ENCODE data around the gene TAPBP. TPM values are rescaled to one million over a fixed set of nuclear protein-coding genes. Genes with fewer than 3 reads are reported as not detected.

Gene TAPBP
- total and polyA plus RNA-seq, 9 of the 15 experiments (the other 6 are each of a cell fraction or from before 2014, with no cell fraction given), result 5.6 to 74.0 (median 22.3) TPM

DNA sequence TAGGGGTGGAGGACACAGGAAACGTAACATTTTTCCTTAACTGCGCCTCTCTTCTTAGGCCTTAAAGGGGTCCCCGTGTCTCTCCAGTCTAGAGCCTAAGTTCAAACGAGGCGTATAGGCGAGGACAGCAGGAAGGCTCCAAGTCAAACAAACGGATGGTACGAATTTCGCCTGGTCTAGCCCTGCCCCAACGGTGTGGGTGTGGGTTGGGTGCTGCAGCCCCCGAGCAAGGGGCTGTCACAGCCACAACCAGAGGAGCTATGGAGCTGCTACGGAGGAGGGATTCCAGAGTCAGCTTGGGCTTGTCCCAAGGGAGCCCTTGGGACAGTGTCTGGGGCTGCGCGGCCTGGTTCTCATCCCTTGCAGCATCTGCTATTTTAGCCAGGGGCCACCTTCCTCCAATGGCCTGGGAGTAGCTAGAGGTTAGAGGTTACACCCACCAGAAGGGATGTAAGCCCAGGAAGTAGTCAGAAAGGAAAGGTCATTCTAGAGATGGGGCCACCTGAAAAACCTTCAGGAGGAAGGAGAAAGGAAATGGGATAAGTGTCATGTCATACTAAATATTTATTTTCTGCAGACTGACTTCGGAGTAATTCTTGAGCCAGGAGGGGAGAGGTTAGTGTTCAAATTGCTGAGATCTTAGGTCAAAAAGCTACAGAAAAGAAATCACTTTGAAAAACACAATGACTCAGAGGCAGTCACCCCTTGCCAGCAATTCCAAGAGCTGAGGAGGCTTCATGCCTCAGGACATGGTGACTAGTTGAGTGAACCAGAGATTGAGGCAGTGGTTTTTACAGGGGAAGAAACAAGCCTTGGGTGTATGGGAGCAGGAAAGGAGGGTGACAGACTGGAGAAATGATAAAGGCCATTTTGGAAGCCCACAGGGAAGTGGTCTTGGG, 63.9 kb downstream of the TAPBP start (continued):
- peak; percentile 28 for TF ChIP-seq SAP30 (IDR thresholded peaks at IDR 0.05; ENCODE audit: borderline replicate concordance, insufficient read depth, low read depth, low read length, poor library complexity, severe bottlenecking)
- TF ChIP-seq, protein P1, sequence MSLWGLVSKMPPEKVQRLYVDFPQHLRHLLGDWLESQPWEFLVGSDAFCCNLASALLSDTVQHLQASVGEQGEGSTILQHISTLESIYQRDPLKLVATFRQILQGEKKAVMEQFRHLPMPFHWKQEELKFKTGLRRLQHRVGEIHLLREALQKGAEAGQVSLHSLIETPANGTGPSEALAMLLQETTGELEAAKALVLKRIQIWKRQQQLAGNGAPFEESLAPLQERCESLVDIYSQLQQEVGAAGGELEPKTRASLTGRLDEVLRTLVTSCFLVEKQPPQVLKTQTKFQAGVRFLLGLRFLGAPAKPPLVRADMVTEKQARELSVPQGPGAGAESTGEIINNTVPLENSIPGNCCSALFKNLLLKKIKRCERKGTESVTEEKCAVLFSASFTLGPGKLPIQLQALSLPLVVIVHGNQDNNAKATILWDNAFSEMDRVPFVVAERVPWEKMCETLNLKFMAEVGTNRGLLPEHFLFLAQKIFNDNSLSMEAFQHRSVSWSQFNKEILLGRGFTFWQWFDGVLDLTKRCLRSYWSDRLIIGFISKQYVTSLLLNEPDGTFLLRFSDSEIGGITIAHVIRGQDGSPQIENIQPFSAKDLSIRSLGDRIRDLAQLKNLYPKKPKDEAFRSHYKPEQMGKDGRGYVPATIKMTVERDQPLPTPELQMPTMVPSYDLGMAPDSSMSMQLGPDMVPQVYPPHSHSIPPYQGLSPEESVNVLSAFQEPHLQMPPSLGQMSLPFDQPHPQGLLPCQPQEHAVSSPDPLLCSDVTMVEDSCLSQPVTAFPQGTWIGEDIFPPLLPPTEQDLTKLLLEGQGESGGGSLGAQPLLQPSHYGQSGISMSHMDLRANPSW (CRISPR knock-in tag; IDR thresholded peaks at IDR 0.05), result no peak
- no peak for TF ChIP-seq THRAP3 (IDR thresholded peaks at IDR 0.05; ENCODE audit: borderline replicate concordance)
- TF ChIP-seq SMARCC2 (IDR thresholded peaks at IDR 0.05; ENCODE audit: low read depth), result peak; percentile 63; the same call in 1 of the 2 replicates
- TF ChIP-seq, protein P2, sequence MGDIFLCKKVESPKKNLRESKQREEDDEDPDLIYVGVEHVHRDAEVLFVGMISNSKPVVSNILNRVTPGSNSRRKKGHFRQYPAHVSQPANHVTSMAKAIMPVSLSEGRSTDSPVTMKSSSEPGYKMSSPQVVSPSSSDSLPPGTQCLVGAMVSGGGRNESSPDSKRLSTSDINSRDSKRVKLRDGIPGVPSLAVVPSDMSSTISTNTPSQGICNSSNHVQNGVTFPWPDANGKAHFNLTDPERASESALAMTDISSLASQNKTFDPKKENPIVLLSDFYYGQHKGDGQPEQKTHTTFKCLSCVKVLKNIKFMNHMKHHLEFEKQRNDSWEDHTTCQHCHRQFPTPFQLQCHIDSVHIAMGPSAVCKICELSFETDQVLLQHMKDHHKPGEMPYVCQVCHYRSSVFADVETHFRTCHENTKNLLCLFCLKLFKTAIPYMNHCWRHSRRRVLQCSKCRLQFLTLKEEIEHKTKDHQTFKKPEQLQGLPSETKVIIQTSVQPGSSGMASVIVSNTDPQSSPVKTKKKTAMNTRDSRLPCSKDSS (IDR thresholded peaks at IDR 0.05; ENCODE audit: low read depth, partially characterized antibody), result peak; percentile 26
- 0 out of 2 replicates have a peak, but pooled peaks have one; percentile 2 for TF ChIP-seq FOSL1 (tag; conservative IDR thresholded peaks at IDR 0.05)
- TF ChIP-seq ARID2 (IDR thresholded peaks at IDR 0.05), result peak; percentile 51; the same call in 1 of the 2 replicates
- no peak for TF ChIP-seq ZNF785 (CRISPR knock-in tag; IDR thresholded peaks at IDR 0.05)
- TF ChIP-seq PURB (CRISPR knock-in tag; IDR thresholded peaks at IDR 0.05; ENCODE audit: low read depth), result no peak
- TF ChIP-seq ZNF217 (CRISPR knock-in tag; IDR thresholded peaks at IDR 0.05), result no peak
- TF ChIP-seq, protein P3, sequence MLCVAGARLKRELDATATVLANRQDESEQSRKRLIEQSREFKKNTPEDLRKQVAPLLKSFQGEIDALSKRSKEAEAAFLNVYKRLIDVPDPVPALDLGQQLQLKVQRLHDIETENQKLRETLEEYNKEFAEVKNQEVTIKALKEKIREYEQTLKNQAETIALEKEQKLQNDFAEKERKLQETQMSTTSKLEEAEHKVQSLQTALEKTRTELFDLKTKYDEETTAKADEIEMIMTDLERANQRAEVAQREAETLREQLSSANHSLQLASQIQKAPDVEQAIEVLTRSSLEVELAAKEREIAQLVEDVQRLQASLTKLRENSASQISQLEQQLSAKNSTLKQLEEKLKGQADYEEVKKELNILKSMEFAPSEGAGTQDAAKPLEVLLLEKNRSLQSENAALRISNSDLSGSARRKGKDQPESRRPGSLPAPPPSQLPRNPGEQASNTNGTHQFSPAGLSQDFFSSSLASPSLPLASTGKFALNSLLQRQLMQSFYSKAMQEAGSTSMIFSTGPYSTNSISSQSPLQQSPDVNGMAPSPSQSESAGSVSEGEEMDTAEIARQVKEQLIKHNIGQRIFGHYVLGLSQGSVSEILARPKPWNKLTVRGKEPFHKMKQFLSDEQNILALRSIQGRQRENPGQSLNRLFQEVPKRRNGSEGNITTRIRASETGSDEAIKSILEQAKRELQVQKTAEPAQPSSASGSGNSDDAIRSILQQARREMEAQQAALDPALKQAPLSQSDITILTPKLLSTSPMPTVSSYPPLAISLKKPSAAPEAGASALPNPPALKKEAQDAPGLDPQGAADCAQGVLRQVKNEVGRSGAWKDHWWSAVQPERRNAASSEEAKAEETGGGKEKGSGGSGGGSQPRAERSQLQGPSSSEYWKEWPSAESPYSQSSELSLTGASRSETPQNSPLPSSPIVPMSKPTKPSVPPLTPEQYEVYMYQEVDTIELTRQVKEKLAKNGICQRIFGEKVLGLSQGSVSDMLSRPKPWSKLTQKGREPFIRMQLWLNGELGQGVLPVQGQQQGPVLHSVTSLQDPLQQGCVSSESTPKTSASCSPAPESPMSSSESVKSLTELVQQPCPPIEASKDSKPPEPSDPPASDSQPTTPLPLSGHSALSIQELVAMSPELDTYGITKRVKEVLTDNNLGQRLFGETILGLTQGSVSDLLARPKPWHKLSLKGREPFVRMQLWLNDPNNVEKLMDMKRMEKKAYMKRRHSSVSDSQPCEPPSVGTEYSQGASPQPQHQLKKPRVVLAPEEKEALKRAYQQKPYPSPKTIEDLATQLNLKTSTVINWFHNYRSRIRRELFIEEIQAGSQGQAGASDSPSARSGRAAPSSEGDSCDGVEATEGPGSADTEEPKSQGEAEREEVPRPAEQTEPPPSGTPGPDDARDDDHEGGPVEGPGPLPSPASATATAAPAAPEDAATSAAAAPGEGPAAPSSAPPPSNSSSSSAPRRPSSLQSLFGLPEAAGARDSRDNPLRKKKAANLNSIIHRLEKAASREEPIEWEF (CRISPR knock-in tag; IDR thresholded peaks at IDR 0.05), result no peak
- TF ChIP-seq, protein P4, sequence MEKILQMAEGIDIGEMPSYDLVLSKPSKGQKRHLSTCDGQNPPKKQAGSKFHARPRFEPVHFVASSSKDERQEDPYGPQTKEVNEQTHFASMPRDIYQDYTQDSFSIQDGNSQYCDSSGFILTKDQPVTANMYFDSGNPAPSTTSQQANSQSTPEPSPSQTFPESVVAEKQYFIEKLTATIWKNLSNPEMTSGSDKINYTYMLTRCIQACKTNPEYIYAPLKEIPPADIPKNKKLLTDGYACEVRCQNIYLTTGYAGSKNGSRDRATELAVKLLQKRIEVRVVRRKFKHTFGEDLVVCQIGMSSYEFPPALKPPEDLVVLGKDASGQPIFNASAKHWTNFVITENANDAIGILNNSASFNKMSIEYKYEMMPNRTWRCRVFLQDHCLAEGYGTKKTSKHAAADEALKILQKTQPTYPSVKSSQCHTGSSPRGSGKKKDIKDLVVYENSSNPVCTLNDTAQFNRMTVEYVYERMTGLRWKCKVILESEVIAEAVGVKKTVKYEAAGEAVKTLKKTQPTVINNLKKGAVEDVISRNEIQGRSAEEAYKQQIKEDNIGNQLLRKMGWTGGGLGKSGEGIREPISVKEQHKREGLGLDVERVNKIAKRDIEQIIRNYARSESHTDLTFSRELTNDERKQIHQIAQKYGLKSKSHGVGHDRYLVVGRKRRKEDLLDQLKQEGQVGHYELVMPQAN (IDR thresholded peaks at IDR 0.05; ENCODE audit: borderline replicate concordance), result peak; percentile 55; the same call in 1 of the 2 replicates

All from K562 (cell line).